Fibroblast of the aortic adventitia (primary cell): ENCODE measurements around the gene CACNG4. TPM values are rescaled to one million over a fixed set of nuclear protein-coding genes. Genes with fewer than 3 reads are reported as not detected.

Experiments used
- DNase-seq: peaks from one replicate; pipeline ENCODE4 v3.0.0-alpha.2; 2010; ENCODE audit warnings: low read depth
- H3K4me3 ChIP-seq: 2 replicates; pipeline ENCODE4 v1.5.1; 2011; ENCODE audit warnings: low read depth, mild to moderate bottlenecking, control low read depth, low read length, moderate library complexity
- total RNA-seq: library from RNA; depleted of rRNA; stranded (reverse); fragments of >200 nt; gene quantifications from 2 replicates; pipeline ENCODE4 v1.2.3, GENCODE V29; 2012; ENCODE audit warnings: low replicate concordance
- TF ChIP-seq, protein P1 (sequence below): IDR thresholded peaks from 2 replicates; pipeline ENCODE4 v1.5.1; 2011; ENCODE audit warnings: mild to moderate bottlenecking, low read length, control low read depth, inconsistent platforms; ENCODE audit not compliant: insufficient read depth

Gene CACNG4
- total RNA-seq, 1 donor, result not detected

DNA sequence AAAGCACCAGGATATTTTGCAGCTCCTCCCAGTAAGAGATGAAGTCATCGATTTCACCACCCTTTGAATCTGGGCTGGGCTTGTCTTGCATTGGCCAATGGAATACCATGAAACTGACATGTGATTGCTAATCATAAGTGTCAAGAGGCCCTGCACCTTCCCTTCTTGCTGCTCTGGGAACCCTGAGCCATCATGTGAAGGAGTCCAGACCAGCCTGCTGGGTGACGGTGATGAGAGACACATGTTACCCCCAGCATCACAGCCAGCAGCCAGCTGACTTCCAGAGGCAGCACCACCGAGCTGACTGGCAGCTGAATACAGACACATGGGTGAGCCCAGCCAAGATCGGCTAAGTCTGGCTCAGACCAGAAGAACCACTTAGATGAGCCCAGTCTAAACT is 43.6 kb upstream of the CACNG4 start:
- TF ChIP-seq, protein P1, sequence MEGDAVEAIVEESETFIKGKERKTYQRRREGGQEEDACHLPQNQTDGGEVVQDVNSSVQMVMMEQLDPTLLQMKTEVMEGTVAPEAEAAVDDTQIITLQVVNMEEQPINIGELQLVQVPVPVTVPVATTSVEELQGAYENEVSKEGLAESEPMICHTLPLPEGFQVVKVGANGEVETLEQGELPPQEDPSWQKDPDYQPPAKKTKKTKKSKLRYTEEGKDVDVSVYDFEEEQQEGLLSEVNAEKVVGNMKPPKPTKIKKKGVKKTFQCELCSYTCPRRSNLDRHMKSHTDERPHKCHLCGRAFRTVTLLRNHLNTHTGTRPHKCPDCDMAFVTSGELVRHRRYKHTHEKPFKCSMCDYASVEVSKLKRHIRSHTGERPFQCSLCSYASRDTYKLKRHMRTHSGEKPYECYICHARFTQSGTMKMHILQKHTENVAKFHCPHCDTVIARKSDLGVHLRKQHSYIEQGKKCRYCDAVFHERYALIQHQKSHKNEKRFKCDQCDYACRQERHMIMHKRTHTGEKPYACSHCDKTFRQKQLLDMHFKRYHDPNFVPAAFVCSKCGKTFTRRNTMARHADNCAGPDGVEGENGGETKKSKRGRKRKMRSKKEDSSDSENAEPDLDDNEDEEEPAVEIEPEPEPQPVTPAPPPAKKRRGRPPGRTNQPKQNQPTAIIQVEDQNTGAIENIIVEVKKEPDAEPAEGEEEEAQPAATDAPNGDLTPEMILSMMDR, result no peak
- H3K4me3 ChIP-seq, result no peak overlapping the region
- DNase-seq, result peak; percentile 2

DNA sequence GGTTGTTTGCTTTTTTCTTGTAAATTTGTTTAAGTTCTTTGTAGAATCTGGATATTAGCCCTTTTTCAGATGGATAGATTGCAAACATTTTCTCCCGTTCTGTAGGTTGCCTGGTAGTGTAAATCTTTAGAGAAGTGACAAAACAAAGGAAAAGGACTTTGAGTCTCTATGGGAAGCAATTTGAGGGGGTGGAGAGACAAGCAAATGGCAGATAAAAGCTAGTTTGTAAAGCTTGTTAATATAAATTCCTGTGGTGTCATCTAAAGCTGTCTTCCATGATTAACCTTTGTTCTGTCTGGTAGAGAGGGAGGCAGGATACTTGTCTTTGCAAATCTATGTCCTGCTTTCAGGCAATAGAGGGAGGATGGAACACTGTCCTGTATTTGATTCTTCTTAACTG is 40.6 kb upstream of the CACNG4 start:
- TF ChIP-seq, protein P1, result no peak
- H3K4me3 ChIP-seq, result no peak overlapping the region
- no peak for DNase-seq

DNA sequence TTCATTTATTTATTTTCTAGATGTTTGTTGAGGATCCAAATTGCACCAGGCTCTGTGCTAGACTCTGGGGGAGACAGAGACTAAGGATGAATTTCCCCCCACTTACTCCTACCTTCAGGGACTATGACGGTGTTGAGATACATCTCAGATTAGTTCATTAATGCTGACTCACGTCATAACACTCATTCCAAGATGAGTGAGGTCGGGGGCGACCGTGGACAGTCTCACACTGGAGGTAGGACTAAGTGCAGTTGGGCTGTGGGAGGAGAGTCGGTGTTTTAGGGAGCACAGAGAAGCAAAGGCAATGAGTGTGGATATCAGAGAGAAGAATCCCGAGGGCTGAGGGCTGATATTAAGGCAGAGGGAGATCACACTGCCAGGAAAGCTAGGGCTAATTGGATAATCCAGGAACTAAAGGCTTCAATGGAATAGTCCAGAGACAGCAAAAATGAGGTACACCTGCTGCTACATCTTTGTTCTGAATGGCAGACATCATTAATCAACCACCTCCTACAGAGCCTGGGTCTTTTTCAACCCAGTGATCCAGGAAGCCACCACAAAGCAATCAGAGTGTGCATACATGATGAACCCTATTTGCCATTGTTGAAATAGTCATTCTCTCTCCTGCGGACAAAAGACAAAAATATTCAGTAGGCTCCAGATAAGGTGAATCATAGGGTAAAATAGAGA is 38.6 kb upstream of the CACNG4 start:
- TF ChIP-seq, protein P1, result no peak
- H3K4me3 ChIP-seq, result no peak overlapping the region
- no peak for DNase-seq

DNA sequence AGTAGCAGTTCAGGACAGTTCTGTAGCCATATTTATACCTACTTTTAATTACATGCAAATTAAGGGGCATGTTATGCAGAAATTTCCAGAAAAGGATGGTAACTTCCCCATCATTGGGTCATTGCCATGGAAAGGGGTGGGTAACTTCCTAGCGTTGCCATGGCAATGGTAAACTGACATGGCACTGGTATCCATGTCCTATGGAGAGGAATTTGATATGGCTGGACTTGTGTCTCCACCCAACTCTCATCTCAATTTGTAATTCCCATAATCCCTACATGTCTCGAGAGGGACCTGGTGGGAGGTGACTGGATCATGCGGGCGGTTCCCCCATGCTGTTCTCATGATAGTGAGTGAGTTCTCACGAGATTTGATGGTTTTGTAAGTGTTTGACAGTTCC is 35.6 kb upstream of the CACNG4 start:
- H3K4me3 ChIP-seq, result no peak overlapping the region
- TF ChIP-seq, protein P1, result no peak
- no peak for DNase-seq

DNA sequence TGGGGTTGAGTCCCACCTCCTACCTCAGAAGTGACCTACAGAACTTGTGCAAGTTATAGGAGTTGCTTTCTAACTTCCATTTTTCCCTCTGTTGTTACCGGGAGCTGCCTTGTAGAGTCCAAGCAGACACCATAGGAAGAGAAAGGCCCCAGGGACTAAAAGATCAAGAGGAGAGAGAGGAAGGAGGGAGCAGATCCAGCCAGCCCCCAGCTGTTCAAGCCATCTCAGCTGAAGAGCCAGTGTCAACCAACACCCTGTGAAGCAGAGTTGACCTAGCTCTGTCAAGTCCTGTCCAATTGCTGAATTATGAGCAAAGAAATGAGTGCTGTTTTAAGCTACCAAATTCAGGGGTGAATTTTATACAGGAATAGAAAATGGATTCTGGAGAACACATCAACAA is 34.9 kb upstream of the CACNG4 start:
- TF ChIP-seq, protein P1, result no peak
- no peak for DNase-seq
- no peak overlapping the region for H3K4me3 ChIP-seq

DNA sequence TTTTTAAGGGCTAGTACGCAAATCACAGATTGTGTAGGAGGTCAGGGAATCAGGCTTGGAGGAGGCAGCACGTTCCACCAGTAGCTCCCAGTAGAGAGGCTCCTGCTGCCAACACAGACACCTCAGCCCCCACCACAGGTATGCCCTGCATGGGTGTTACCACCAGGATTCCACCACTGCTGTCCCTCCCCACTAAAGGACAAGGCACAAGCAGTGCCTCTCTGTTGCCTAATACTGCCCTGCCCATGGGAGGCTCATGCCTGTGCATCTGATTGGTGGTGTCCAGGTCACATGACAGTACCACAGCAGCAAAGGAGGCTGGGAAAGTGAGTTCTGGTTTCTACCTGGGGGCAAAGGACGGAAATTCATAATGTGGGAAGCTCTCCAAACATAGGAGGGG is 33.6 kb upstream of the CACNG4 start:
- DNase-seq, result no peak
- TF ChIP-seq, protein P1, result no peak
- H3K4me3 ChIP-seq, result no peak overlapping the region

DNA sequence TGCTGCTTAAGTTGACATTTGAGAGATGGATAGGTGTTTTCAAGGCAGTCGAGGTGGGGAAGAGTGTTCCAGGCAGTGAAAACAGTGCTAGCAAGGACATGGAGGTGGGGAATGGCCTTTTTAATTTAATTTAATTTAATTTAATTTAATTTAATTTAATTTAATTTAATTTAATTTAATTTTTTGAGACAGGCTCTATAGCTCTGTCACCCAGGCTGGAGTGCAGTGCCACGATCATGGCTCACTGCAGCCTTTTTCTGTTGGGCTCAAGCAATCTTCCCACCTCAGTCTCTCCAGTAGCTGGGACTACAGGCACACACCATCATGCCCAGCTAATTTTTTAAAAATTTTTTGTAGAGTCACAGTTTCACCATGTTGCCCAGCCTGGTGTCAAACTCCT is 32.2 kb upstream of the CACNG4 start:
- no peak overlapping the region for H3K4me3 ChIP-seq
- TF ChIP-seq, protein P1, result no peak
- DNase-seq, result no peak
